HEK293T (cell line): Measurements from ENCODE around the gene ABCA3.

Source experiments
- ARNT ChIP-seq: fragments of 450-650 bp; IDR thresholded peaks from 2 replicates; pipeline ENCODE4 v1.6.1; 2017; ENCODE audit warnings: mild to moderate bottlenecking
- BHLHE40 ChIP-seq: fragments of 450-650 bp; IDR thresholded peaks from 2 replicates; pipeline ENCODE4 v1.6.1; 2016; ENCODE audit warnings: mild to moderate bottlenecking, moderate library complexity, borderline replicate concordance
- ELF4 ChIP-seq: fragments of 450-650 bp; IDR thresholded peaks from 2 replicates; pipeline ENCODE4 v1.6.1; 2017; ENCODE audit warnings: antibody characterized with exemption
- FOXA1 ChIP-seq: fragments of 450-650 bp; IDR thresholded peaks from 2 replicates; pipeline ENCODE4 v1.6.1; 2016; ENCODE audit warnings: mild to moderate bottlenecking
- FOXM1 ChIP-seq: fragments of 450-650 bp; IDR thresholded peaks from 2 replicates; pipeline ENCODE4 v1.6.1; 2017; ENCODE audit warnings: mild to moderate bottlenecking, borderline replicate concordance
- SP1 ChIP-seq: fragments of 450-650 bp; IDR thresholded peaks from 2 replicates; pipeline ENCODE4 v1.6.1; 2017
- TARDBP ChIP-seq: fragments of 450-650 bp; IDR thresholded peaks from 2 replicates; pipeline ENCODE4 v1.6.1; 2016
- ZNF384 ChIP-seq: fragments of 450-650 bp; IDR thresholded peaks from 2 replicates; pipeline ENCODE4 v1.6.1; 2016

GRCh38 chr16:2226918-2227317, 113.6 kb downstream of the ABCA3 start:
- TF ChIP-seq SP1: no peak
- TF ChIP-seq FOXM1: no peak
- TF ChIP-seq TARDBP: no peak
- TF ChIP-seq ZNF384: no peak
- no peak for TF ChIP-seq ARNT
- no peak for TF ChIP-seq FOXA1
- no peak for TF ChIP-seq BHLHE40
- no peak for TF ChIP-seq ELF4
